ENCODE measurements around the gene KLRB1.

- no peak for TF ChIP-seq POLR2A (IDR thresholded peaks at IDR 0.05; ENCODE audit: borderline replicate concordance, extremely low read depth, insufficient read depth, insufficient read length)
- no peak for TF ChIP-seq EZH2 (IDR thresholded peaks at IDR 0.05)
- no peak for TF ChIP-seq MAX (IDR thresholded peaks at IDR 0.05)
- TF ChIP-seq ATF3 (IDR thresholded peaks at IDR 0.05) = no peak
- no peak for TF ChIP-seq SRF (IDR thresholded peaks at IDR 0.05; ENCODE audit: low read depth)
Measured at GRCh38 chr12:9649532-9649940, 41.8 kb upstream of the KLRB1 start.

Data from HCT116 (cell line).